Stimulated activated effector memory CD8-positive, alpha-beta T cell treated with anti-CD3 and anti-CD28 coated beads, Interleukin-12 subunit alpha, Interleukin-12 subunit beta, amount 100 ng/mL, for 72 hours (primary cell): ENCODE data around the gene PRRX1.

Experiments
- ATAC-seq: fragments of 150-1000 bp; cut with Tn5 transposase; 2 replicates; pipeline ENCODE4 v1.10.0; 2021
- DNase-seq, 2 donors: peaks; one replicate each; pipeline ENCODE4 v3.0.0; 2021 to 2022; ENCODE audit warnings: low spot score in 2 of 2
- H3K27ac Mint-ChIP-seq: one replicate; pipeline ENCODE4 v1.8.0; 2022; ENCODE audit warnings: mild to moderate bottlenecking, mixed read lengths
- H3K36me3 Mint-ChIP-seq: one replicate; pipeline ENCODE4 v1.8.0; 2022; ENCODE audit warnings: mild to moderate bottlenecking, mixed read lengths
- H3K4me1 Mint-ChIP-seq: one replicate; pipeline ENCODE4 v1.8.0; 2022; ENCODE audit warnings: mixed read lengths
- H3K4me3 Mint-ChIP-seq: one replicate; pipeline ENCODE4 v1.8.0; 2022; ENCODE audit warnings: mild to moderate bottlenecking, mixed read lengths
- H3K9me3 Mint-ChIP-seq: one replicate; pipeline ENCODE4 v1.8.0; 2022; ENCODE audit warnings: mixed read lengths

PRRX1 gene

GRCh38 chr1:170672316-170672715 is 8.4 kb downstream of the PRRX1 start:
- ATAC-seq, result no peak
- no peak overlapping the region for H3K4me3 Mint-ChIP-seq
- H3K9me3 Mint-ChIP-seq, result no peaks in the 10 kb centered on the region
- peaks cover 11% of the 10 kb centered on the region for H3K4me1 Mint-ChIP-seq
- DNase-seq, result no peak
- H3K36me3 Mint-ChIP-seq, result no peaks in the 10 kb centered on the region
- no peak overlapping the region for H3K27ac Mint-ChIP-seq

- no peak for ATAC-seq
- no peak for DNase-seq
- Mint-ChIP-seq H3K27ac (no peak overlapping the region), H3K36me3 (no peaks in the 10 kb centered on the region), H3K4me1 (no peaks in the 10 kb centered on the region), H3K9me3 (no peaks in the 10 kb centered on the region), H3K4me3 (no peak overlapping the region)
Measured at GRCh38 chr1:170674239-170674638, 10.3 kb downstream of the PRRX1 start.

GRCh38 chr1:170674986-170675385 is 11.1 kb downstream of the PRRX1 start:
- Mint-ChIP-seq H3K36me3 (no peaks in the 10 kb centered on the region), H3K4me1 (no peaks in the 10 kb centered on the region), H3K9me3 (no peaks in the 10 kb centered on the region), H3K4me3 (no peak overlapping the region), H3K27ac (no peak overlapping the region)
- ATAC-seq (no peak), DNase-seq (no peak)

- H3K9me3 Mint-ChIP-seq, result no peaks in the 10 kb centered on the region
- no peak for ATAC-seq
- no peak overlapping the region for H3K4me3 Mint-ChIP-seq
- H3K4me1 Mint-ChIP-seq, result no peaks in the 10 kb centered on the region
- no peaks in the 10 kb centered on the region for H3K36me3 Mint-ChIP-seq
- no peak overlapping the region for H3K27ac Mint-ChIP-seq
- no peak for DNase-seq
Measured at GRCh38 chr1:170675865-170676264, 11.9 kb downstream of the PRRX1 start.

- H3K9me3 Mint-ChIP-seq, result no peaks in the 10 kb centered on the region
- no peak overlapping the region for H3K27ac Mint-ChIP-seq
- H3K4me1 Mint-ChIP-seq, result no peaks in the 10 kb centered on the region
- no peak overlapping the region for H3K4me3 Mint-ChIP-seq
- ATAC-seq (no peak), DNase-seq (no peak)
- no peaks in the 10 kb centered on the region for H3K36me3 Mint-ChIP-seq
Measured at GRCh38 chr1:170676628-170677027, 12.7 kb downstream of the PRRX1 start.

- Mint-ChIP-seq H3K4me1 (no peaks in the 10 kb centered on the region), H3K9me3 (no peaks in the 10 kb centered on the region), H3K36me3 (no peaks in the 10 kb centered on the region), H3K4me3 (no peak overlapping the region), H3K27ac (no peak overlapping the region)
- DNase-seq (no peak), ATAC-seq (no peak)
Measured at GRCh38 chr1:170678027-170678600, 14.2 kb downstream of the PRRX1 start.

GRCh38 chr1:170680428-170680827 is 16.5 kb downstream of the PRRX1 start:
- Mint-ChIP-seq H3K4me1 (no peaks in the 10 kb centered on the region), H3K9me3 (no peaks in the 10 kb centered on the region), H3K36me3 (no peaks in the 10 kb centered on the region), H3K27ac (no peak overlapping the region), H3K4me3 (no peak overlapping the region)
- ATAC-seq, result no peak
- DNase-seq, result no peak

GRCh38 chr1:170682169-170682568 is 18.2 kb downstream of the PRRX1 start:
- Mint-ChIP-seq H3K27ac (no peak overlapping the region), H3K4me3 (no peak overlapping the region), H3K4me1 (no peaks in the 10 kb centered on the region), H3K36me3 (no peaks in the 10 kb centered on the region), H3K9me3 (no peaks in the 10 kb centered on the region)
- no peak for ATAC-seq
- DNase-seq, result no peak

- ATAC-seq (no peak), DNase-seq (no peak)
- no peaks in the 10 kb centered on the region for H3K9me3 Mint-ChIP-seq
- no peak overlapping the region for H3K27ac Mint-ChIP-seq
- no peak overlapping the region for H3K4me3 Mint-ChIP-seq
- no peaks in the 10 kb centered on the region for H3K4me1 Mint-ChIP-seq
- no peaks in the 10 kb centered on the region for H3K36me3 Mint-ChIP-seq
Measured at GRCh38 chr1:170682809-170683208, 18.9 kb downstream of the PRRX1 start.

GRCh38 chr1:170685166-170685565 is 21.2 kb downstream of the PRRX1 start:
- Mint-ChIP-seq H3K4me1 (no peaks in the 10 kb centered on the region), H3K27ac (no peak overlapping the region), H3K36me3 (no peaks in the 10 kb centered on the region), H3K9me3 (no peaks in the 10 kb centered on the region), H3K4me3 (no peak overlapping the region)
- no peak for DNase-seq
- ATAC-seq, result no peak

GRCh38 chr1:170686291-170686690 is 22.4 kb downstream of the PRRX1 start:
- ATAC-seq (no peak), DNase-seq (no peak)
- H3K36me3 Mint-ChIP-seq, result no peaks in the 10 kb centered on the region
- H3K4me3 Mint-ChIP-seq, result no peak overlapping the region
- H3K4me1 Mint-ChIP-seq, result no peaks in the 10 kb centered on the region
- no peaks in the 10 kb centered on the region for H3K9me3 Mint-ChIP-seq
- H3K27ac Mint-ChIP-seq, result no peak overlapping the region

GRCh38 chr1:170687621-170688020 is 23.7 kb downstream of the PRRX1 start:
- Mint-ChIP-seq H3K27ac (no peak overlapping the region), H3K4me3 (no peak overlapping the region), H3K4me1 (no peaks in the 10 kb centered on the region), H3K9me3 (no peaks in the 10 kb centered on the region), H3K36me3 (no peaks in the 10 kb centered on the region)
- DNase-seq (no peak), ATAC-seq (no peak)

- Mint-ChIP-seq H3K36me3 (no peaks in the 10 kb centered on the region), H3K4me3 (no peak overlapping the region), H3K27ac (no peak overlapping the region), H3K9me3 (no peaks in the 10 kb centered on the region), H3K4me1 (no peaks in the 10 kb centered on the region)
- ATAC-seq (no peak), DNase-seq (no peak)
Measured at GRCh38 chr1:170691258-170691657, 27.3 kb downstream of the PRRX1 start.

- DNase-seq (no peak), ATAC-seq (no peak)
- no peak overlapping the region for H3K27ac Mint-ChIP-seq
- no peaks in the 10 kb centered on the region for H3K36me3 Mint-ChIP-seq
- H3K4me1 Mint-ChIP-seq, result no peaks in the 10 kb centered on the region
- no peak overlapping the region for H3K4me3 Mint-ChIP-seq
- H3K9me3 Mint-ChIP-seq, result no peaks in the 10 kb centered on the region
Measured at GRCh38 chr1:170692866-170693575, 29.1 kb downstream of the PRRX1 start.

GRCh38 chr1:170694172-170694926 is 30.4 kb downstream of the PRRX1 start:
- H3K9me3 Mint-ChIP-seq, result no peaks in the 10 kb centered on the region
- no peaks in the 10 kb centered on the region for H3K36me3 Mint-ChIP-seq
- DNase-seq (no peak), ATAC-seq (no peak)
- H3K4me1 Mint-ChIP-seq, result no peaks in the 10 kb centered on the region
- no peak overlapping the region for H3K4me3 Mint-ChIP-seq
- no peak overlapping the region for H3K27ac Mint-ChIP-seq

GRCh38 chr1:170695955-170696590 is 32.1 kb downstream of the PRRX1 start:
- no peak for DNase-seq
- H3K4me3 Mint-ChIP-seq, result no peak overlapping the region
- H3K27ac Mint-ChIP-seq, result no peak overlapping the region
- ATAC-seq, result no peak
- H3K36me3 Mint-ChIP-seq, result no peaks in the 10 kb centered on the region
- no peaks in the 10 kb centered on the region for H3K9me3 Mint-ChIP-seq
- H3K4me1 Mint-ChIP-seq, result no peaks in the 10 kb centered on the region
